NCI-H2107 treated with DMSO at 0.1 percent for 48 hours (cell line): Measurements from ENCODE around the gene KCTD14.

Source experiments
- DNase-seq: peaks from one replicate; lab custom pipeline; 2025; ENCODE audit not compliant: unreplicated experiment; lab: John Stamatoyannopoulos, UW

The KCTD14 gene

DNA sequence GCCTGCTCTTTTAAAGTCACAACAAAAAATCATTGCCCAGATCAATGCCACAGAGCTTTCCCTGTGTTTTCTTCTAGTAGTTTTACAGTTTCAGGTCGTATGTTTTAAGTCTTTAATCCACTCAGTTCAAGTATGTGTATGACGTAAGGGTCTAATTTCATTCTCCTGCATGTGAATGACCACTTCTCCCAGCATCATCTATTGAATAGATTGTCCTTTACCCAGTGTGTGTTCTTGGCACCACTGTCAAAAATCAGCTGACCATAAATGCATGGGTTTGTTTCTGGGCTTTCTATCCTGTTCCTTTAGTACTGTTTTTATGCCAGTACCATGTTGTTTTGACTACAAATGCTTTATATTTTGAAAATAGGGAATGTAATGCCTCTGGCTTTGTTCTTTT is 56.7 kb downstream of the KCTD14 start:
- no peak for DNase-seq
